ENCODE measurements around the gene ELMO1.

The ELMO1 gene

GRCh38 chr7:36860681-36861080 lies 588.0 kb downstream of the ELMO1 start:
- no peak for DNase-seq

GRCh38 chr7:36855330-36855729 lies 593.3 kb downstream of the ELMO1 start:
- DNase-seq = no peak

GRCh38 chr7:36854652-36855051 lies 594.0 kb downstream of the ELMO1 start:
- DNase-seq = no peak

GRCh38 chr7:36852931-36853330 lies 595.7 kb downstream of the ELMO1 start:
- DNase-seq = no peak

- DNase-seq = no peak
Measured at GRCh38 chr7:36852017-36852416, 596.6 kb downstream of the ELMO1 start.

GRCh38 chr7:36851382-36851781 lies 597.3 kb downstream of the ELMO1 start:
- DNase-seq = no peak

GRCh38 chr7:36847946-36848345 lies 600.7 kb downstream of the ELMO1 start:
- no peak for DNase-seq

- DNase-seq = no peak
Measured at GRCh38 chr7:36844374-36844773, 604.3 kb downstream of the ELMO1 start.

- DNase-seq = no peak
Measured at GRCh38 chr7:36840904-36841303, 607.8 kb downstream of the ELMO1 start.

- no peak for DNase-seq
Measured at GRCh38 chr7:36838616-36839225, 609.9 kb downstream of the ELMO1 start.

GRCh38 chr7:36831049-36831448 lies 617.6 kb downstream of the ELMO1 start:
- no peak for DNase-seq

- DNase-seq = no peak
Measured at GRCh38 chr7:36827726-36828703, 620.6 kb downstream of the ELMO1 start.

- no peak for DNase-seq
Measured at GRCh38 chr7:36825501-36825900, 623.2 kb downstream of the ELMO1 start.

- DNase-seq = no peak
Measured at GRCh38 chr7:36823353-36823752, 625.3 kb downstream of the ELMO1 start.

- no peak for DNase-seq
Measured at GRCh38 chr7:36821617-36822016, 627.0 kb downstream of the ELMO1 start.

- peak; percentile 45 for DNase-seq
Measured at GRCh38 chr7:36820527-36821170, 628.0 kb downstream of the ELMO1 start.

- DNase-seq = no peak
Measured at GRCh38 chr7:36819639-36820038, 629.0 kb downstream of the ELMO1 start.

GRCh38 chr7:36814311-36814710 lies 634.4 kb downstream of the ELMO1 start:
- no peak for DNase-seq

GRCh38 chr7:36811807-36812206 lies 636.9 kb downstream of the ELMO1 start:
- DNase-seq = peak; percentile 11

- no peak for DNase-seq
Measured at GRCh38 chr7:36810489-36810888, 638.2 kb downstream of the ELMO1 start.

GRCh38 chr7:36810032-36810431 lies 638.6 kb downstream of the ELMO1 start:
- DNase-seq = no peak

GRCh38 chr7:36809510-36809909 lies 639.2 kb downstream of the ELMO1 start:
- DNase-seq = no peak

GRCh38 chr7:36809086-36809485 lies 639.6 kb downstream of the ELMO1 start:
- DNase-seq = no peak

Data from fibroblast of skin of scalp (primary cell).